GM20000 (cell line): Measurements from ENCODE around the gene PHB1.

Experiments
- DNase-seq: peaks from one replicate; pipeline ENCODE4 v3.0.0; 2012; ENCODE audit warnings: low spot score
- CTCF ChIP-seq: IDR thresholded peaks from 2 replicates; pipeline ENCODE4 v1.5.1; 2012; ENCODE audit warnings: mild to moderate bottlenecking, control low read depth; ENCODE audit errors: extremely low read depth, missing control alignments

Gene PHB1

GRCh38 chr17:49363251-49363650, 51.4 kb downstream of the PHB1 start:
- TF ChIP-seq CTCF: no peak
- DNase-seq: no peak

- no peak for DNase-seq
- TF ChIP-seq CTCF: no peak
Observed at GRCh38 chr17:49362723-49363117, 52.0 kb downstream of the PHB1 start.

GRCh38 chr17:49361902-49362722, 52.6 kb downstream of the PHB1 start, which contains the start of gene ZNF652:
Gene ZNF652 (minus strand): TSS chr17:49362250. CDS start chr17:49317725, 44,525 bp downstream.
- DNase-seq: peak; percentile 98
- TF ChIP-seq CTCF: no peak

- TF ChIP-seq CTCF: no peak
- DNase-seq: peak; percentile 69
Observed at GRCh38 chr17:49361129-49361901, 53.4 kb downstream of the PHB1 start.

GRCh38 chr17:49360796-49361128, 53.9 kb downstream of the PHB1 start:
- no peak for TF ChIP-seq CTCF
- DNase-seq: no peak

GRCh38 chr17:49359990-49360795, 54.5 kb downstream of the PHB1 start:
- DNase-seq: no peak
- no peak for TF ChIP-seq CTCF

- DNase-seq: peak; percentile 34
- TF ChIP-seq CTCF: no peak
Observed at GRCh38 chr17:49358641-49359247, 55.9 kb downstream of the PHB1 start.
